HFF-Myc (cell line): Measurements from ENCODE around the gene DDI2.

Experiments used
- DNase-seq: peaks from one replicate; pipeline ENCODE4 v3.0.0-alpha.2; 2011; ENCODE audit warnings: low read depth; ENCODE audit errors: extremely low read depth
- H3K4me3 ChIP-seq: replicated peaks from 2 replicates; pipeline ENCODE4 v1.5.1; 2011; ENCODE audit warnings: low read depth, mild to moderate bottlenecking, control low read depth, low read length
- CTCF ChIP-seq: IDR thresholded peaks from 2 replicates; pipeline ENCODE4 v1.5.1; 2012; ENCODE audit warnings: mild to moderate bottlenecking, low read depth, low read length, control low read depth; ENCODE audit errors: missing control alignments

DDI2 gene

GRCh38 chr1:15617173-15618076 lies at the start of gene DDI2:
Gene DDI2 (plus strand): TSS chr1:15617458. CDS start chr1:15617671, 213 bp downstream.
- peak; percentile 94 for DNase-seq
- TF ChIP-seq CTCF, result no peak
- H3K4me3 ChIP-seq, result peak within 1 kb of the TSS; percentile 98

- no peak overlapping the region for H3K4me3 ChIP-seq
- no peak for TF ChIP-seq CTCF
- DNase-seq, result no peak
Observed at GRCh38 chr1:15568387-15569073, 48.7 kb upstream of the DDI2 start.

- H3K4me3 ChIP-seq, result no peak overlapping the region
- TF ChIP-seq CTCF, result no peak
- DNase-seq, result no peak
Observed at GRCh38 chr1:15570861-15571260, 46.4 kb upstream of the DDI2 start.

- TF ChIP-seq CTCF, result no peak
- DNase-seq, result no peak
- no peak overlapping the region for H3K4me3 ChIP-seq
Observed at GRCh38 chr1:15571266-15571665, 46.0 kb upstream of the DDI2 start.

- DNase-seq, result no peak
- TF ChIP-seq CTCF, result no peak
- no peak overlapping the region for H3K4me3 ChIP-seq
Observed at GRCh38 chr1:15573477-15573876, 43.8 kb upstream of the DDI2 start.

GRCh38 chr1:15574741-15575140 lies 42.5 kb upstream of the DDI2 start:
- no peak for TF ChIP-seq CTCF
- H3K4me3 ChIP-seq, result no peak overlapping the region
- no peak for DNase-seq
